Lower leg skin (tissue), 3 donors: Measurements from ENCODE around the gene RAP1GAP2.

ENCODE experiments used
- POLR2A ChIP-seq, 2 donors: fragments of 450-650 bp; IDR thresholded peaks; one replicate each; pipeline ENCODE4 v1.6.1; 2016 to 2017; ENCODE audit warnings: antibody characterized with exemption in 2 of 2, mild to moderate bottlenecking in 1 of 2, moderate library complexity in 1 of 2
- TF ChIP-seq, protein P1 (sequence below), 3 donors: fragments of 450-650 bp; IDR thresholded peaks; one replicate each; pipeline ENCODE4 v1.5.1; 2016; ENCODE audit warnings: antibody characterized with exemption in 3 of 3, mild to moderate bottlenecking in 3 of 3, moderate library complexity in 2 of 3

DNA sequence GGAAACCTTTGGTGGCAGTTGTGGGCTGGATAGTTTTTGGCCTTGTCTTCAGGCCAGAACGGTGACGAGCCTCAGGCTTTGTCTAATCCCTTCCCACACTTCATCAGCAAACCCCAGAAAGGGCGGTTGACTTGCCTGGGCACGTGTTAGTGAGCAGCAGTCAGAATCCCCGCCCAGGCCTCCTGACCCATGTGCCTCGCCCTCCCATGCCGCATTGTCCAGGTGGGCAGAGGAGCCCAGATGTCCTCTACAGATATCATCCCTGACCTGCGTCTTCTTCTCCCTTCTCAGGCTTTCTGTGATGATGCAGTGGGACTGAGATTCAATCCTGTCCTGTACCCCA, 184.6 kb downstream of the RAP1GAP2 start:
- TF ChIP-seq POLR2A (IDR thresholded peaks at IDR 0.05): no peak
- TF ChIP-seq, protein P1, sequence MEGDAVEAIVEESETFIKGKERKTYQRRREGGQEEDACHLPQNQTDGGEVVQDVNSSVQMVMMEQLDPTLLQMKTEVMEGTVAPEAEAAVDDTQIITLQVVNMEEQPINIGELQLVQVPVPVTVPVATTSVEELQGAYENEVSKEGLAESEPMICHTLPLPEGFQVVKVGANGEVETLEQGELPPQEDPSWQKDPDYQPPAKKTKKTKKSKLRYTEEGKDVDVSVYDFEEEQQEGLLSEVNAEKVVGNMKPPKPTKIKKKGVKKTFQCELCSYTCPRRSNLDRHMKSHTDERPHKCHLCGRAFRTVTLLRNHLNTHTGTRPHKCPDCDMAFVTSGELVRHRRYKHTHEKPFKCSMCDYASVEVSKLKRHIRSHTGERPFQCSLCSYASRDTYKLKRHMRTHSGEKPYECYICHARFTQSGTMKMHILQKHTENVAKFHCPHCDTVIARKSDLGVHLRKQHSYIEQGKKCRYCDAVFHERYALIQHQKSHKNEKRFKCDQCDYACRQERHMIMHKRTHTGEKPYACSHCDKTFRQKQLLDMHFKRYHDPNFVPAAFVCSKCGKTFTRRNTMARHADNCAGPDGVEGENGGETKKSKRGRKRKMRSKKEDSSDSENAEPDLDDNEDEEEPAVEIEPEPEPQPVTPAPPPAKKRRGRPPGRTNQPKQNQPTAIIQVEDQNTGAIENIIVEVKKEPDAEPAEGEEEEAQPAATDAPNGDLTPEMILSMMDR (IDR thresholded peaks at IDR 0.05): no peak
